COLO668 (cell line): ENCODE data around the gene EPHB1.

Source experiments
- DNase-seq: peaks from one replicate; lab custom pipeline; 2025; ENCODE audit not compliant: unreplicated experiment; lab: John Stamatoyannopoulos, UW

The EPHB1 gene

DNA sequence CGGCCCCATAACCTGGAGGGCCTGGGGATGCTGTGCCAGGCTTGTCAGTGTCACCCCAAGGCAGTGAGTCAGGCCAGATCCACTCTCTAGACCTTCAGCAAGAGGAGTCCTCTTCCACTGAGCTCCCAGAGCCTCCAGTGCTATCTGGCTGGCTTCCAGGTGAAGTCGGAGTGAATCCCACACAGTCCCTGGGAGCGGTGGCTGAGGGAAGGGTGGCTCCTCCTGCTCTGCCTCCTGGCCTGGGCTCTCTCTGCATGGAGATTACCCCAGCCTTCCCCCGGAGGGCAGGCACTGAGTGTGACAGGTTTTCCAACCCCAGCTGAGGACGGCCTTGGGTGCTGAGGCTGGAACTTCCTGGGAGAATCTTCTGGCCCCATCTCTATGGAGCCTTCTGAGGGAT, 82.7 kb downstream of the EPHB1 start:
- no peak for DNase-seq

DNA sequence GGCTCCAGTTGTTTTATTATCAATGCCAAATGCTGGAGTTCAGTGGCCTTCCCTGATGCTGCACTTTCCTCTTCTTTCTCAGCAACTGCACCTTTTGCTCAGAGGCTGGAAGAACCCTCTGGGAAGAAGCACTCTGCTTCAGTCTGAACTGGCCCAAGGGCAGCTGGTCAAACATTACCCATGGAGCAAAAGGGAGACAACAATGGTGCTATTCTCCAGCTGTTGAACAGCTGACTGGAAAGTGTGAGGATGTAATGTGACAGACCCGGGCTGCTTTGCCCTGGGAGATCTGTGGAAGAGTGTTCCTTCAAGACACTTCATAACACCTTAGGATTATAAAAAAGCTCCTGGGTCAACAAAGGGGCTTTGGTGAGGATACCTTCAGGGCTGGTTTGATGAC, 84.9 kb downstream of the EPHB1 start:
- DNase-seq, result peak; percentile 70

DNA sequence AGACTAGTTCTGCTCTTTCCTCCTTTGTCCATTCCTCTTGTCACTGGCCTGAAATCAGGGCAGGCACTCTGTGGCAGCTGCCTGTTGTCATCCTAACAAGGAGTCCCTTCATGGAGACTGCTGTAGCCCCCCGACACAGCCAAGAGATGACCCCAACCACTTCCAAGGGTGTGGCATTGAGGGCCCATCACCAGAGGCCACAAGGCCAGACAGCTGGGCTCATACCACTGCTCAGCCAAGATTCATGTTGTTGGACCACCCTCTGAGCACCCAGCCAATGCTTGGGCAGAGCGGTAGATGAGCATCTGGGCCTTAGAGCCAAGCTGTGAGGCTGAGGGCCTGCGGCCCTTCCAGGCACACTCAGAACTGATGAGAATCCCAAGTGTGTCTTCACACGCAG, 85.4 kb downstream of the EPHB1 start:
- no peak for DNase-seq

DNA sequence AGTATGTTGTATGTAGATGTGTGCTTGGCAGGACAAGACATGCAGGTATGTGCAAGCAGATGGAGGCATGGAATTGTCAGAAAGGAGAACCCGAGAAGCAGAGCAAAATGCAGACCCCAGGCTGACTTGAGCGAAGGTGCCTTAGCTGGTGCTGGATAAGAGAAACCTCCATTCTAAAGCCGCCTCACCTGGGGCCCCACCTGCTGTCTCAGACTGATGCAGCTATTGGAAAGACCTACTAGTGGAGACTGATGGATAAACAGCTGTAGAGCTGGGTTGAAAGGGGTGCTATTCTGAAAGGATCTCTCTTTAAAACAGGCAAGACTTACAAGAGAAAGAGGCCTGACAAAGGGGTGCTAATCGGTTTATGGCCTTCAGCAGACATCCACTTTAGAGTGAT, 86.2 kb downstream of the EPHB1 start:
- no peak for DNase-seq

DNA sequence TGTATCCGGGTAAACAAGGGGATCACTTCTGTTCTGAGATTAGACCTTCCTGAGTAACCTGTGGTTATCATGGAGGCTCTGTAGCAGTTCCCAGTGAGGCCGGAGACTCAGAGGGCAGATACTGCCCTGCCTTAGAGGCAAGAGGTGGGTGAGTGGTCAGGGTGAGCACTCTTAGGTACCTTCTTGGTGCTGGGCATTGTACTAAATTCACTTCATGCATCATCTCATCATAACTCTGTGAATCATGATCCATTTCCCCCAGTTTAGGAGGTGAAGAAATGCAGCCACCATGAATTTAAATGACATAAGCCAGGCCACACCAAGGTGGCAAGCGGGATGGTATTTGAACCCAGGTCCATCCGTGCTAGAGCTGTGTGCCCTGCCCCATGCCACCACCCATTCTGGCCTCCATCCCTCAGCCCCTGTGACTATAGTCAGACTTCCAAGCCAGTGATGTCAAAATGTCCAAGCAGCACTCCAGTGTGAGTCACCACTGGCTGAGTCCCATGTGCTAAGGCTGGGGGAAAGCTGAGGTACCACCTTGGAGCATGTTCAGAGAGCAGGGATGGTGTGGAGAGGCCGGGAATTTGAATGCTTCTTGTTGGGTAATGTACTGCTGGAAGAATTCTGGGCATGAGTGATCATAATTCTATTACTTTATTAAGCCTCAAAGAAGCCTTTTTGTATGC, 88.8 kb downstream of the EPHB1 start:
- DNase-seq, result no peak

DNA sequence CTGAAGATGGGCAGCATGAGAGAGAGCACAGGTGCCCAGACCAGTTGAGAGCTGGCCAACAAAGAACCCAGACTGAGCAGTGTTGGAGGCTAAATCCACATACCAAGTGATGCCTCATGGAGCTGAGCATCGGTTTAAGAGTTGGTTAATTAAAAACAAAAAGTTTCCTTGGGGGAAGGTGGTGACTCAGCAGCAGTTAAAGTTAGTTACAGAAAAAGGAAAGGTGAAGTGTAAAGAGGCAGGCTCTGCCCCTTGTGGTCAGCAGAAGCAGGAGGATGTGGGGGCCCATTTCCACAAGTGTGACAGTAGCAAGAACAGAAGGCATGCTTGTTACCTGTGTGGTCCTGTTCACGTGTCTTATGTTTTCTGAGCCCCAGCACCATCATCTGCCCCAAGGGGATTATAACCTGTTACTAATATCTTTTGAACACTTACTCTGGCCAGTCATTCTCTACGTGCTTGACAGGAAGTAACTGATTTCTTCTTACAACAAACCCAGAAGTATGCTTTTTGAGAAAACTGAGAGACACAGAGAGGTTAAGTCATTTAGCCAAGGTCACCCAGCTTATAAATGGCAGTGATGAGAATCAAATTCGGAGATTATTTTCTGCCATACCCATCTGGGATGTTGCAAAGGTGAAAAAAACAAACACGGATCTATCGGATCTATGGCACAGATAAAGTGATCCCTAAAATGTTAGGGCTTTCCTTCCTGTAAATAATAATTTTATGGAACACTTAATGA, 91.0 kb downstream of the EPHB1 start:
- no peak for DNase-seq

DNA sequence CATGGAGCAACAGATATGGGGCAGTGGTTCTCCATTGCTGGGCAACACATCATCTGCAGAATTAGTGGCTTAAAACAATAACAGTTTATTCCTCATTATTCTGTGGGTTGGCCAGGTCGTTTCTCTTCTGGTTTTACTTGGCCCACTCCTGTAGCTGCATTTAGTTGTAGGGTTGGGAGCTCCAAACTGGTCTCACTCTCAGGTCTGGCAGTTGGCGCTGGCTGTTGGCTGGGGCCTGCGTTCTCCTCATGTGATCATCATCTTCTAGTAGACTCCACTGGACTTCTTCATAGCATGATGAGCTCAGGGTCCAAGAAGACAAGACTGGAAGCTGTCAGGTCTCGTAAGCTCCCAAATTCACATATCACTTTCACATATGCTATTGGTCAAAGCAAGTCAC, 91.9 kb downstream of the EPHB1 start:
- no peak for DNase-seq

DNA sequence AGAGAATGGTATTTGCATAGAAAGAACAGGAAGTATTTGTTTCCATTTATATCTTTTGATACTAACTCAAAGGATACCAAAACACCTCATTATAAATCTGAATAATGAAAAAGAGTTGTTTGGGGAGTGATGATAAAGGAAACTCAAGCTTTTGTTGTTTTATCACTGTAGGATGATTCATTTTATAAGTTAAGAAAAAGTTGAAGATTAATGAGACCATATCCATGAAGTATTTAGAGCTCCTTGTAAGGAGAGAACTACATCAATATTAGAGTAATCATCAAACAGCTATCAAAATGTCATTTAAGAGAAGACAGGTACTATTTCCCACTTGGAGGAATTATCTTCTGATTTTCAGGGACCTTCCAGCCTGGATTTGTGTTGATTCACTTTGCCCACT, 92.5 kb downstream of the EPHB1 start:
- no peak for DNase-seq

DNA sequence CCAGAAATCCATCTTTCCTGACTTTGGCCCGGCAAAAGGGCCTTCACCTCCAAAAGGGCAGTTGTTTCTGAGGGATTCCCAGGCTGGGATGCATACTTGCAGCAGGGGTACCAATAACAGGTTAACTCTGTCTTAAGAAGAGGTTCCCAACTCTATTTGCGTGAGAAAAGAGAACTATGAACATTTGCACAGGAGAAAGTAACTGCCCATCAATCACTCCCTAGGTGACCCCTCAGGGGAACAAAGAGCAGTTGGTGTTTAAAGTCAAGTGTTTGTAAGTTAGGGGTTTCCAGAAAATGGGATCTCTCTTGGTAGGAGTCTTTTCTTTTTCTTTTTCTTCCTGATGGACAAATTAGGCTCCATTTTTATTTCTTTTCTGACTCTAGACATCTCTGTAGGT, 97.3 kb downstream of the EPHB1 start:
- DNase-seq, result no peak

DNA sequence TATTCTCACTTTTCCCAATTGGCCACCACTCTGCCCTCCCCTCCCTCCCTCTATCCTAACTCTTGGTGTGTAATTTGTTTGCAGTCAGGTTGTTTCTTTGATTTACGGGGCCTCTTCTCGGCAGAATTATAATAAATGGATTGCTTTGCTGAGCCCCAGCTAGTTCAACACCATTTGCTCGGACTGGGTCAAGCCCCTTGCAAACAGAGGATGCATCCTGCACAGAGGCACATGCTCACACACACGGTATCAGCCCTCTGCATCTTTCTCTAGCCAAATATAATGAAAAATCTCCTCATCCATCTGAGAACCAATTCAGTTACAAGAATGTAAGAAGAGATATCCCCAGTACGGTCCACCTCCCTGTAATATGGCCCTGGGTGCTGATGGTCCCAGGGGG, 97.7 kb downstream of the EPHB1 start:
- no peak for DNase-seq

DNA sequence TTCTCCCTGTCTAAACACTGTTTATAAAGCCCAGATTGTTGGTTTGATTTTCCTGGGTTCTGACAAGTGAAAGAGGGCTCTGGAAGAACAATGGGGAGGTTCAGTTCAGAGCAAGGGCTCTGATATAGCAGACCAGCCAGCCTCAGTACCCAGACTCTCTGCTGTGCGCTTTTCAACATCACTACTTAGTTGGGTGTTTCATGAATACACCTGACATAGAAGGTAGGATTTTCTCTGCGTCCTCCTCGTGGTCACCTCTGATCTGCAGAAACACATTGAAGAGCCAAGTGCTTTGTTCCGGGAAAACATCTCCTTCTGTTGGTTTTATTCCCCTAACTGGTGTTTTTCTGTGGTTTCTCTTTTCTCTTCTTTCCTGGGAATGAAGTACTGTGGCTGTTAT, 99.5 kb downstream of the EPHB1 start:
- DNase-seq, result no peak

DNA sequence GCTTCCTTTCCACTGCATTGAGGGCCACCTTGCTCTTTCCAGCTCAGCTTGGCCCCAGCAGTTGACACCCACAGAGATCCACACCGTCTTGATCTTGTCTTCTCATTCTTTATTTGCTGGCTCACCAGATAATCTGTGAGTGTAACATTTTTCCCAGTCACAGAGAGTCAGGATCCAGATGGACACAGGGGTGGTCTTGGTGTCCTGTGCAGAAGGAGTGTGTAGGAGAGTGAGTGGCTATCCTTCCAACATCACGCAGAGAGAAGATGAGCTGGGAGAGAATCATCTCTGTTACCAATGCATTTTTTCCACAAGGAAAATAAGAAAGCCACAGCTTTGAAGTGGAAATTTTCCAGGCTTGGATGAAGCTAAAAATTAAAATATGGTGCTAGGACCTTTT, 100.1 kb downstream of the EPHB1 start:
- DNase-seq, result no peak

DNA sequence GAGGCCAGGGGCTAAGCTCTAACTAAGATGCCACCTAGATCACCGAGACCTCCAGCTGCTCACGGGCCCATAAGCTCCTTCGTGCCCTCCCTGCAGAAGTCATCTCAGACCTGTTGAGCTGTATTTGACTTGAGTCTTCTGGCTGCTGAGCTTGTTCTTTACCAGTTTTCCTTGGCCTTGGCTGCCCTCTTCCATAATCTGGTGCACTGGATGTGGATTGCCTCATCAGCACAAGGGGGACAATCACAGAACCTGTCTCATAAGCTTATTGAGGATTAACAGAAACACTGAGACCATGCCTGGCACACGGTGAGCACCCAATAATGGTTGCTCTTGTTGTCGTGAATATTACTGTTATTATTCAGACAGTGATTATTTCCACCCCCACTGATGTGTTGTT, 101.1 kb downstream of the EPHB1 start:
- DNase-seq, result no peak

DNA sequence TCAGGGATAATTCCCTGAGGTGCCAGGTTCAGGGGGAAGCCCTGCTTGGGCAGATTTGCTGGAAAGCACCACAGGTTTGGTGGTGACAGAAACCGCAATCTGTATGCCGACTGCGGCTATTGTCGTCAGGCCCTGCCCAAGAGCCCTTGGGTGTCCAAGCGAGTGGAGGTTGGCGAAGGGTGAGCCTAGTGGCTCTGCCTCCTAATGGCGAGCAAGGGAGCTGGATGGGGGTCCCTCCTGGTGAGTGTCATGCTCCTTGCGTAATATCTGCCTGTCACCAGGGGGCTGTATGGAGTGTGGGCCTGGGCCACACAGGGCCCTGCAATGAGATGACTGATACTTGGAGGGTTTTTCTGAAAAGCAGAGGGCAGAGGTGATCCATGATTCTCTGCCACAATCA, 101.6 kb downstream of the EPHB1 start:
- DNase-seq, result no peak

DNA sequence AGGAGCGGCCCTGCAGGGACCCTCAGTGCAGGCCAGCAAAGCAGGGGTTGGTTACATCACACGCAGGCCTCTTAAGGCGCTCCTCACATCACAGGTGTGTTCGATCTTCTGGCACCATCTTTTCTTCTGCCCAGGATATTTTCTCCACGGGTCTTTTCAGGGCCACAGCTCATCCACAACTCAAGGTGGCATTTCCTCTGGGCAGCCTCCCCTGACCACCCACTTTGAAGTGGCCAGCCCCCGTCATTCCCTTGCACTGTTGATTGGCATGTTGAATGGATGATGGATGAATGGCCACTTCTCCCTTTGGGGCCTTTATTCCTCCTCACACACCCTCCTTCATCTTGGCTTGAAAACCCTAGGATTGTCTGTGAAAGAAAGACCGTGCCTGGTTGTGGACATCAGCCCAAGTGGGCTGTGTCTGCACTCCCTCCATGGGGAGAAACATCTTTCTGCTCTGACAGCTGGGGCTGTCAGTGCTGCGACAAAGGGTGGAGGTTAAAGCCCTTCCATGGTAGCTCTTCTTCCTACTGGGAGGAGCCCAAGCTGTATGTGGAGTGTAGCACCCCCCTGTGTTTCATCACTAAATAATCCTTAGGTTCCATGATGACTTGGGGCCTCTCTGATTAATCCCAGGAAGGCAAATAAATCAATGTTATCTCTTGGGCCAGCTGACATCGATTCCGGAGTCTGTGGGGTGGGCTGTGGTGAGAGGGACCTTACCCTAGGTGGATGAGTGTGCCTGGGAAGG, 102.5 kb downstream of the EPHB1 start:
- no peak for DNase-seq

DNA sequence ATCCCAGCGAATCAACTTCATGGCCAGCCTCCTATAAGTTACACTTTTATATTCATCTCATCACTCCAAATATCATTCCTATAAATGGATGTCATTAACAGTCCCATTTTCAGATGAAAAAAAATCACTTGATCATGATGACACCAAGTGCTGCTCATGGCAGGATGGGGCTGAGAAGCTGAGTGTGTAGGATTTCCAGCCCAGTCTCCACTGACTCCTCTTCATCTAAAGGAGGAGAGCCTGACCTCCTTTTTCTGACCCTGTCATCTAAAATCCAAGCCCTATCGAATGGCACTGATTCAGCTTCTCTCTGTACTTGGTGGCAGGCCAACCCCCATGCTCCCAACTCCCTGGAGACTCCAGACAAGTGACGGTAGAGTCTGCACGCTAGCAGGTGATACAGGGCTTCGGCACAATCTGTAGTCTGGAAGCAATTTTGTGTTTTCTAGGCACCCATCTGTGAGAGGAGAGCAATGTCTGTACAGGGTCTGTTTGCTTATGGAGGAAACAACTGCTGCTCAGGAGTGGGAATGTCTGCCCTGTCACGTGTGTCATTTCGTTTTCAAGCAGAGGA, 103.2 kb downstream of the EPHB1 start:
- DNase-seq, result no peak

DNA sequence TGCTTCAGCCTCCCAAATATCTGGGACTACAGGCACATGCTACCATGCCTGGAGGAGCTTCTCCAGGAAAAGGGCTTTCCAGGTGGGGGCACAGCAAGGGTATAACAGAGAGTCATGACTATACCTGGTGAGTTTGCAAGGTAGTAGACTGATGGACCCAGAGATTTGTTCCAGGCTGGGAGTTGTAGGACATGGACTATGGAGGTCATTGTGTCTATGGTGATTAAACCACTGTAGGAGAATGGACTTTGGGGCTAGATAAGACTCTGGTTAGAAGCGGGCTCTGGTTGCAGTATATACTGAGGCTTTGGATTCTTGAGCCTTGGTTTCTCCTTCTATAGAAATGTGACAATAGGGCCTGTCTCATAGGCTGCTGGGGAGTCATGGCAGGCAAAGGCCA, 104.7 kb downstream of the EPHB1 start:
- no peak for DNase-seq

DNA sequence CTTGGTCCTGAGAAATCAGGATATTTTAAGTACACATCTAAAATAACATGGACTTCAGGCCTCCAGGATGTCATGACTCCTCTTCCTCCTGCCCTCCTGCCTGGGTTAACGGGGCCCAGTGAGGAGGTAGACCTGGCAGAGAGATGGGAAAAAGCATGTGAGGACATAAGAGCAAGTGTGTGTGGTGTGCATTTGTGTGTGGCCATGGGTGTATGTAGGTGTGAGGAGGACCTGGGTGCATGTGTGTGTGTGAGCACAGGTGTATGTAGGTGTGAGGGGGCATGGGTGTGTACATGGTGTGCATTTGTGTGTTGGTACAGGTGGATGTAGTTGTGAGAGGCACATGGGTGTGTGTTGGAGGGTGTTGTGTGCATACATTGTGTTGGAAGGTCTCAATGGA, 105.4 kb downstream of the EPHB1 start:
- DNase-seq, result no peak

DNA sequence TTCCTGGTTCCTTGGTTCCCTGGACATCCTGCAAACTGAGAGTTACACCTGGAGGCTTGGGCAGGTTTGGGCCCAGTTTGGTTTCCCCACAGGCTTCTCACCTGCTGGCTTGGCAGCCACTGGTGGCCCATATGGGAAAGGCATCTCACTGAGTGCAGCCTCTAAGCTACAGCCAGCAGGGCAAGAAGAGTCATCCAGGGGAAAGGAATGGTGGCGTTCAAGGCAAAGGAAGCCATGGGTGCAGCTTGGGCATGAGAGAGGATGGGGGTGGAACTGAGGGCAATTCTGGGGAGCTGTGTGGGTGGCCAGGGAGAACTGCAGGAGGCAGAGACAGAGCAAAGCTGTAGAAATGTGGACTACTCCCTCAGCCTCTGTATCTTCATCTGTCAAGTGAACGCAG, 106.4 kb downstream of the EPHB1 start:
- no peak for DNase-seq

DNA sequence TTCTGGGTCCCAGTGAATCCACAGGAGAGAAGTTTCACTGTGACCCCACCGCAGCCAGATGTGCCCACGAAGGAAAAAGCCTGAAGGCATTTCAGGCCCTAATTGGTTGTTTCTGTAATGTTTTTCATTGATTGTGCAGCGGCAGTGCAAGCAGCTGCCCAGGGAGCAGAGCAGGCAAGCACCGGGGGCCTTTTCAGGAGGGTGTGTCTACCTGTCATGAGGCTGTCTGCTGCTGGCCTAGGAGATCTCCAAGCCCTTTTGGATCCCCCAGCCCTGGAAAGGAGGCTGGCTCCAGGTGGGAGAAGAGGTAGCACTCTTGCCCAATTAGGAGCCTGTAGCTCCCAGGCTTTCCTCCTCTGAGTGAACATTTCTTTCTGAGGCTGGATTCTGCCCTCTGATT, 108.8 kb downstream of the EPHB1 start:
- no peak for DNase-seq

DNA sequence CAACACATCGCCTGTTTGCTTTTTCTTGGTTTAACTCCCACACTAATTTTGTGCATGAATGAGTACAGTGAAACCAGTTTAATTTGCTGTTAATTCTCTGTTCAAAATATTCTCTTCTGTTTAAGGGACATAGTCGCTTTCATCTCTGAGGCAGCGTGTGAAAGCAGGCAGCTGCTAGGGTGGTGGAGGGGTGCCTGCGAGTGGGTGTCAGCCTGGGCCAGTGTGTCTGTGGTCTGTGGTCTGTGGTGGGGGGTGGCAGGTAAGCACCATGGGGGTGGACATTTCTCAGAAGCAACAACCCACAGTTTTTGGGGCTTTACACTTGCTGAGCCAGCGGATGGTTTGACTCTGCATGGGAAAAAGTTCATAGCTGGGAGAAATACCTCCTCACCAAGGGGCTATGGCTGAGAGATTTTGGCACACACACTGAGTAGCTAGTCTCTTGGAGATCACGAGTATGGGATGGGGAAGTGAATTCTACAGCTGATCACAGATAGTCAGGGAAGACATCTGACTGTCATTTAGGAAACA, 109.2 kb downstream of the EPHB1 start:
- DNase-seq, result no peak
